NCI-H187 treated with DMSO at 0.1 percent for 48 hours (cell line): Measurements from ENCODE around the gene AZGP1.
"Not testable (repeated sequence)": the region's sequence is repeated elsewhere in the genome, so short reads cannot be mapped to it uniquely, and the experiment has no call there.

Experiments used
- DNase-seq: peaks from one replicate; lab custom pipeline; 2025; lab: John Stamatoyannopoulos, UW

Gene AZGP1

DNA sequence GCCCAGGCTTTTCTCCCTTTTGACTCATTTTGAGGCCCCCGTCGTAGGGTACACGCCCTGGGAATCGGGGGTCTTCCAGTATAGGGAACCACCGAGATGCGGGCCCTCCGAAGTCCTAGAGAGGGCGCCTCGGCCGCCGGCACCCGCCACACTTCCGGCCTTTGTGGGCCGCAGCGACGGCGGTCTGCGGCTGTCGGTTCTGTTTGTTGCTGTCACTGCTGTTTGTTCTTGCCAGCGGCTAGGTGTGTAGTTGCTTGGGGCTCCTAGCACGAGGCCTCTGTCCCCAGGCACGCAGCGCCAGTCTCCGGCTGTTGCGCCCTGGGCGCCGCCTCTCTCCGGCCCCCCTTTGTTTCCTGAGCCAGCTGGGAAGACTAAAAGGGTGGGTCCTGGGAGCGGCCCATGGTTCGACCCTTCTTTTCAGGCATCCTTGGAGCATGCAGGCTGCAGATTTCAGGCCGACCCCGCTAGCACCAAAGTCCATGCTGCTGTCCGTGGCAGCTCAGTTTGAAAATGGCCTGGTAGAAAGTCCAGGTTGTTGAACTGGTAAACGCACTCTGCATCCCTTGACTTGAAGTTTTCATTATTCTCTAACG is 21.8 kb upstream of the AZGP1 start:
- no peak for DNase-seq

DNA sequence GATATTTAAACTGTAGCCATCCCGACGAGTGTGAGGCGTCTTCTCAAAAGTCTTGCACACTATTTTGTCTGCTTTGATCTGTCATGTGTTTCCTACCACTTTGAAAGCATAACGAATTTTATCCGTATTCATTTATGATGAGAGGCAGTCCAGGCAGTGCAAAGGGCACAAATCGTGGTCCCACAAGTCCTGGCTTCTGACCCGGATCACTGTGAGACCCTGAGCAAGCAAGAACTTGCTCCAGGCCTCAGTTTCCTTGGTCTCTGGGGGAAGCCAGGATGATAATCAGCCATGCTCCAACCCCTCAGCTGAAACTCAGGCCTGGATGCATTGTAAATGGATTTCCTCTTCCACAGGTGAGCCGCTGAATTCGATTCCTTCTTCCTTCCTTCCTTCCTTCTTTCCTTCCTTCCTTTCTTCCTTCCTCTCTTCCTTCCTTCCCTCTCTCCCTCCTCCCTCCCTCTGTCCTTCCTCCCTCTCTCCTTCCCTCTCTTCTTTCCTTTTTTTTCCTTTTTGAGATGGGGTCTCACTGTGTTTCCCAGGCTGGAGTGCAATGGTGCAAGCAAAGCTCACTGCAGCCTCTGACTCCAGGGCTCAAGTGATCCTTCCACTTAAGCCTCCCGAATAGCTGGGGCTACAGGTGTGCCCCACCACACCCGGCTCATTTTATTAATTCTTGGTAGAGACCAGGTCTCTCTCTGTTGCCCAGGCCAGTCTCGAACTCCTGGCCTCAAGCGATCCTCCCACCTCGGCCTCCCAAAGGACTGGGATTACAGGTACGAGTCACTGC is 21.1 kb upstream of the AZGP1 start:
- DNase-seq: no peak

DNA sequence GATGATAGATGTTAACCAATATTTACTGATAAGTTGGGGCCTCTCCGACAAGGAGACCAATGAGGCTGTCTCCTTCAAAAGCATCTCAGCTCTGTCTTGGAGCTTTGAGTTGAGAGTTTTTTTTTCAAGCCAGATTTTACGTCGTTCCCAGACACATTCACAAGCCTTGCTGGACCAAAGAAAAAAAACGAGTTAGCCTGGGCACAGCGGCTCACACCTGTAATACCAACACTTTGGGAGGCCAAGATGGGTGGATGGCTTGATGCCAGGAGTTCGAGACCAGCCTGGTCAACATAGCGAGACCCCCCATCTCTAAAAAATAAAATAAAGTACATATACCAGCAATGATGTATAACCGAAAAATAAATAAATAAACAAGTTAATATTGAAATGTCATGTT is 19.0 kb upstream of the AZGP1 start:
- no peak for DNase-seq

DNA sequence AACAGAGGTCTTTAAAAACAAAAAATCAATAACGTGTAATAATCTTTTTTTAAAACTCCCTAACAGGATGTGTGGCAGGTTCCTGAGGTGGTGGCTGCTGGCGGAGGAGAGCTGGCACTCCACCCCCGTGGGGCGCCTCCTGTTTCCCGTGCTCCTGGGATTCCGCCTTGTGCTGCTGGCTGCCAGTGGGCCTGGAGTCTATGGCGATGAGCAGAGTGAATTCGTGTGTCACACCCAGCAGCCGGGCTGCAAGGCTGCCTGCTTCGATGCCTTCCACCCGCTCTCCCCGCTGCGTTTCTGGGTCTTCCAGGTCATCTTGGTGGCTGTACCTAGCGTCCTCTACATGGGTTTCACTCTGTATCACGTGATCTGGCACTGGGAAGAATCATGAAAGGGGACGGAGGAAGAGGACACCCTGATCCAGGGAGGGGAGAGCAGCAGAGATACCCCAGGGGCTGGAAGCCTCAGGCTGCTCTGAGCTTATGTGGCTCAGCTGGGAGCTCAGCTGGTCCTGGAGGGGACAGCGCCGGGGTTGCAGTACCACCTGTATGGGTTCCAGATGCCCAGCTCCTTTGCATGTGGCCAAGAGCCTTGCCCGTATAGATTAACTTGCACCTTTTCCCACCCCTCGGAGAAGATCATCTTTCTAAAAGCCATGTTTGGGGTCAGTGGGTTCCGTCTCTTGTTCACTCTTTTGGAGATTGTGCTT is 16.7 kb upstream of the AZGP1 start:
- DNase-seq: no peak

DNA sequence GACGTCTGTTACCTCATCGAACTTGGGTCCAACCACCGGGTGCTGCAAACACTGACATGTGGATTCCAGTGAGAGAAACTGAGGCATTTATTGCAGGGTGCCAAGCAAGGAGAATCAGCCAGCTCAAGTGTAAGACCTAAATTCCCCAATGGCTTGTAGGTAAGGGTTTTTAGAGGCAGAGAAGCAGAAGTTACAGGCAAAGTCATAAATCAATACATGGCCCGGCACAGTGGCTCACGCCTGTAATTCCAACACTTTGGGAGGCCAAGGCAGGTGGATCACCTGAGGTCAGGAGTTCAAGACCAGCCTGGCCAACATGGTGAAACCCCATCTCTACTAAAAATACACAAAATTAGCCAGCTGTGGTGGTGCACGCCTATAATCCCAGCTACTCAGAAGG is 15.7 kb upstream of the AZGP1 start:
- not testable (repeated sequence) for DNase-seq

DNA sequence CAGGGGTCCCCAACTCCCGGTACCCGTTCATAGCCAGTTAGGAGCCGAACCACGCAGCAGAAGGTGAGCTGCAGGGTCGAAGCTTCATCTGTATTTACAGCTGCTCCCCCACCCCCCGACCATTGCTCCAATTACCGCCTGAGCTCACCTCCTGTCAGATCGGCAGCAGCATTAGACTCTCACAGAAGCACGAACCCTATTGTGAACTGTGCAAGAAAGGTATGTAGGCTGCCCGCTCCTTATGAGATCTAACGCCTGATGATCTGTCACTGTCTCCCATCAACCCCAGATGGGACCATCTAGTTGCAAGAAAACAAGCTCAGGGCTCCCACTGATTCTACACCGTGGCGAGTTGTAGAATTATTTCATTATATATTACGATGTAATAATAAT is 14.6 kb upstream of the AZGP1 start:
- DNase-seq: no peak

DNA sequence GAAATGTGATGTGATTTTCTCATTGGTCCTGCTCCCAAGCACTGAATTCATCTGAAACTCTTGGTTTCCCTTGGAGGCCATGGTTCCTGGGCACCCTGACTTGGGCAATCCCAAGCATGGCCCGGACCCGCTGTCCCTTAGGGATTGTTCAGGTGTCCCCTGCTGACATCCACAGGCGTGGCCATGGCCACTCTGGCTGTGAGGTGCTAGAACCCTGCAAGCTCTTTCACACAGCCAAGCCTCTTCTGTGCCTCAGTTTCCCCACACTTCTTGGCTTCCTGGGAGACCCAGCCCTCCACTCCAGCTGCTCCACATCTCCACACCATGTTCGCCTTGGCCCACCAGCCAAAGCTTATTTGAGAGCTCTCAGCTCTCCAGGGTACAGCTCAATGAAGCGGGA is 12.0 kb upstream of the AZGP1 start:
- DNase-seq: no peak

DNA sequence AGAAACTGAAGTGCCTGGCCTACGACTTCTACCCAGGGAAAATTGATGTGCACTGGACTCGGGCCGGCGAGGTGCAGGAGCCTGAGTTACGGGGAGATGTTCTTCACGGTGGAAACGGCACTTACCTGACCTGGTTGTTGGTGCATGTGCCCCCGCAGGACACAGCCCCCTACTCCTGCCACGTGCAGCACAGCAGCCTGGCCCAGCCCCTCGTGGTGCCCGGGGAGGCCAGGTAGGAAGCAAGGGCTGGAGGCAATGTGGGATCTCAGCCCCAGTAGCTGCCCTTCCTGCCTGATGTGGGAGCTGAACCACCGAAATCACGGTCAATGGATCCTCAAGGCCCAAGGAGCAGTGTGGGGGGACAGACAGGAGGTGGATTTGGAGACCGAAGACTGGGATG is 11.5 kb upstream of the AZGP1 start:
- not testable (repeated sequence) for DNase-seq

DNA sequence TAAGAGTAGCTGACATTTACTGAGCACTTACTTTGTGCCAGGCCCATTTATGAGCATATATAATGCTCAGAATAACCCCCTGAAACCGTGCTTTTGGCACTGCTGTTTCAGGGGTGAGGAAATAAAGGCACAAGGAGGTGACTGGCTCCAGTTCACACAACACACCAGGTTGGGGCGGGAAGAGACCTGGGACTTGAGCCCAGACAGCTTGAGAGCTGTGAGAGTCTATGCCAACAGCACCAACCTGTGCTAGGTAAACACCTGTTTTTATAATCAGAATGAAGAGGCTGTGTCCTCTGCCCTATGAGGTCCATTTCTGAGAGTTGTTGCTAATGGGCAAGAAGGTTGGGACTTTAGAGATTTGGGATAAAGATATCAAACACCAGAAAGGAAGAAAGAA is 8.8 kb upstream of the AZGP1 start:
- DNase-seq: no peak

DNA sequence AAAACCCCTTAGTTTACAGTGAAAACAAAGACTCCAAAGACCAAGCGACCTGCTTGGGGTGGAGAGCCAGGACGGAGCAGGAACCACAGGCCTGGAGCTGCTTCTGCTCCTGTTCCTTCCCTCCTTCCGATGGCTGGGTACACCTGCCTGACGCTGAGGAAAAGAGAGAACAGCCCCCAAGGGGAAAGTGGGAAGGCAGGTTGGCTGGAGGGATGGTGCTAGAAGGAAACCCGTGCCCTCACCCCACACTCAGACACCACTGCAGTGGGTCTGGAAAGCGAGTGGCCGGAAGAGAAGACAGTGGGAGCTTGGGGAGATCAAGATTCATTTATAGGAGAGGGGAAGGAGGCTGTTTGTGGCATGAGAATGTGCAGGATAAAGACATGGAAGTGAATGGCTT is 5.2 kb upstream of the AZGP1 start:
- not testable (repeated sequence) for DNase-seq

DNA sequence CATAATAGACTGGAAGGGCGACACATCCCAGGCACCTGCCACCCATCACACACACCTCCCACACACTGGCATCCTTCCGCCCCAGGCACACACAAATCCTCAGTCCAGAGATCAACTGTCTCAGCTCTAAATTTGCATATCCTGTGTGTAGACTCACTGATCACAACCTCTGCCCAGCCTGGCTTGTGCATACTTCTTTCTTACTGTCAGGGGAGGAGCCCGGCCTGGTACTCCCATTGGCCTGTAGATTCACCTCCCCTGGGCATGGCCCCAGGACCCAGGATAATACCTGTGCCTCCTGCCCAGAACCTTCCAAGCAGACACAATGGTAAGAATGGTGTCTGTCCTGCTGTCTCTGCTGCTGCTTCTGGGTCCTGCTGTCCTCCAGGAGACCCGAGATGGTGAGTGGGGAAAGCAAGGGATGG is 4.6 kb upstream of the AZGP1 start:
- DNase-seq: not testable (repeated sequence)

DNA sequence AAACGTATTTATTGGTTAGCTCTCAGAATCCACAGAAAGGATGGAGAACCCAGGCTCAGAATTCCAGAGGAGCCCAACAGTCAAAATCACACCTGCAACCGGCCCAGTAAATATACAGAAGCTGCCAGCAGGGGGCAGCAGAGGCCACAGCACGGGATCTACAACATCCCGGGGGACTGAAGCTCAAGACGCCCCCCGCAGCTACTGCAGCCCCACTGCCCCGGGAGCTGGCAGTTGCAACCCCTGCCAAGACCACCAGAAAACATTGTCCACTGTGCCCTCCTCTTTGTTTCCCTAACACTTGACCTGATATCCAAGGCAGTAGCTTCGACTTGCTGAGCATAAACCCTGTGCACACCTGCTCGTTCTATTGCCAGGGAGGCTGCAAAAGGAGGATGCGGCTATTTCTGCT is 4.0 kb upstream of the AZGP1 start:
- DNase-seq: not testable (repeated sequence)

DNA sequence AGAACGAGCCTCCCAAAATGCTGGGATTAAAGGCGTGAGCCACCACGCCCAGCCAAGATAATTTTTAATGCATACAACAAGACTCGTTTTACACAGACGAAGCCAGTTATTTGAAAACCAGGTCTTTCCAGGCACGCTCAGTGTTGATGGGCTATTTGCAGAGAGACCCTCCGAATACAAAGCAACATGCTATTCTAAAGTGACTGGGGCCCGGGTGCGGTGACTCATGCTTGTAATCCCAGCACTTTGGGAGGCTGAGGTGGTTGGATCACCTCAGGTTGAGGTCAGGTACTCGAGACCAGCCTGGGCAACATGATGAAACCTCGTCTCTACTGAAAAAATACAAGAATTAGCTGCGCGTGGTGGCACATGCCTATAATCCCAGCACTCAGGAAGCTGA is 795 bp upstream of the AZGP1 start:
- no peak for DNase-seq

DNA sequence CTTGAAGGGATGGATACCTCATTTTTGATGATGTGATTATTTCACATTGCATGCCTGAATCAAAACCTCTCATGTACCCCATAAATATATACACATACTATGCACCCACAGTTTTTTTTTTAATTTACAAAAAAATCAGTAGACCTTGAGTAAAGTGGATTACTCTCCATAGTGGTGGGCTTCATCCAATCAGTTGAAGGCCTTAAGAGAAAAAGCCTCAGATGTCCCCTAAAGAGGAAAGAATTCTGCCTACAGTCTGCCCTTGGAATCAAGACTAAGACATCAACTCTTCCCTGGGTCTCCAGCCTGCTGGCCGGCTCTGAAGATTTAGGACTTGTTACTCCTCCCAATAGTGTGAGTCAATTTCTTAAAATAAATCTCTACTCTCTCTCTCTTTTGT is 1.1 kb downstream of the AZGP1 start:
- DNase-seq: no peak

DNA sequence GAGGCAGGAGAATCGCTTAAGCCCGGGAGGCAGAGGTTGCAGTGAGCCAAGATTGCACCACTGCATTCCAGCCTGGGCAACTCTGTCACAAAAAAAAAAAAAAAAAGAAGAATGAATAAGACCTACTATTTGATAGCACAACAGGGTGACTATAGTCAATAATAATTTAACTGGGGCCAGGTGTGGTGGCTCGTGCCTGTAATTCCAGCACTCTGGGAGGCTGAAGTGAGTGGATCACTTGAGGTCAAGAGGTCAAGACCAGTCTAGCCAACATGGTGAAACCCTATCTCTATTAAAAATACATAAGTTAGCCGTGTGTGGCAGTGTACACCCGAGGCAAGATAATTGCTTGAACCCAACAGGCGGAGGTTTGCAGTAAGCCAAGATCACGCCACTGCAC is 2.0 kb downstream of the AZGP1 start:
- DNase-seq: not testable (repeated sequence)

DNA sequence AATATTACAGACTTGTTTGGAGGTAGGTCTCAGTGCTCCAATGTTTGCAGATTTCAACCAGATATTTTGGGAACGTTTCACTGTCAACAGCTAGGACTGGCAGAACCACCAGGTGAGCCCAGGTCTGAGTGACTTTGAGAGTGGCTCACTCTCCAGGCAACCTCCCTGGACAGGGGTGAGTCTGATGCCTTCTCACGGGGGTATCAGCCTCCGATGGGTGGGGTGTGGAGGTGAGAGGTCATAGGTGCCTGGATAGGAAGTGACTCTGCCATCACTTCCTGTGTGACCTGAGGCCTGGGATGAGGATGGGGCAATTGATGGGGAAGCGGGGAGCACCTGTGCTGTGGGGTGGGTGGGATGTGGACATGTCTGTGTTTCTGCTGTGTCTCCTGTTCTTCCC is 4.6 kb downstream of the AZGP1 start:
- no peak for DNase-seq

DNA sequence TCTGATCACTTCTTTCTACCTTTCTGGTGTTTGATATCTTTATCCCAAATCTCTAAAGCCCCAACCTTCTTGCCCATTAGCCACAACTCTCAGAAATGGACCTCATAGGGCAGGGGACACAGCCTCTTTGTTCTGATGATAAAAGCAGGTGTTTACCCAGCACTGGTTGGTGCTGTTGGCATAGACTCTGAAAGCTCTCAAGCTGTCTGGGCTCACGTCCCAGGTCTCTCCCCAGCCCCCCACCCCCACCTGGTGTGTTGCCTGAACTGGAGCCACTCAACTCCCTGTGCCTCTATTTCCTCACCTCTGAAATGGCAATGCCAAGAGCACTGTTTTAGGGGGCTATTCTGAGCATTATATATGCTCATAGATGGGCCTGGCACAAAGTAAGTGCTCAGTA is 6.0 kb downstream of the AZGP1 start:
- DNase-seq: not testable (repeated sequence)

DNA sequence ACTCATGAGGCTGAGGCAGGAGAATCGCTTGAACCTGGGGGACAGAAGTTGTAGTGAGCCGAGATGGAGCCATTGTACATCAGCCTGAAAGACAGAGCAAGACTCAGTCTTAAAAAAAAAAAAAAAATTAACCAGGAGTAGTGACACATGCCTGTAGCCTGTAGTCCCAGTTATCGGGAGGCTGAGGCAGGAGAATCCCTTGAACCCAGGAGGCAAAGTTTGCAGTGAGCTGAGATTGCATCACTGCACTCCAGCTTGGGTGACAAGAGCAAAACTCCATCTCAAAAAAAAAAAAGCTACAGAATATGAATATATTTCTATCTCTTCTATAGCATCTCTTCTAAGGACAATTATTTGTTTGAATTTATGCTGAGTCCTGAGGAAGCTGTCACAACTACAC is 6.5 kb downstream of the AZGP1 start:
- no peak for DNase-seq

DNA sequence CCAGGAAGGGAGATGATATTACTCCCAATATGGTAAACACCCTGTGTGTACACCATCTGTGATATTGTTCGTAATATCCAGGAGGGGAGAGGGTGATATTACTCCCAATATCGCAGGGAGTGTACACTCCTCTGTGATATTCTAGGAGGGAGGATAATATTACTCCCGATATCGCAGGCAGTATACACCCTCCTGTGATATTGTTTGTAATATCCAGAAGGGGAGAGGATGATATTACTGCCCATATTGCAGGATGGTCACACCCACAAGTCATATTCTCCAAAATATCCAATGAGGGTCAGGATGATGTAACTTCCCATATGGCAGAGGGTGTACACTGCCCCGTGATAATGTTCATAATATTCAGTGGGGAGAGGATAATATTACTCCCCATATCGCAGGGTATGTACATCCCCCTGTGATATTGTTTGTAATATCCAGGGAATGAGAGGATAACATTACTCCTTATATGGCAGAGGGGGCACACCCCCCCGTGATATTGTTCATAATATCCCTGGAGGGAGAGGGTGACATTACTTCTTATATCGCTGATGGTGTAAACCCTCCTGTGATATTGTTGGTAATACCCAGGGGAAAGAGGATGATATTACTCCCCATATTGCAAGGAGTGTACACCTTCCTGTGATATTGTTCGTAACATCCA is 17.1 kb downstream of the AZGP1 start:
- DNase-seq: no peak

DNA sequence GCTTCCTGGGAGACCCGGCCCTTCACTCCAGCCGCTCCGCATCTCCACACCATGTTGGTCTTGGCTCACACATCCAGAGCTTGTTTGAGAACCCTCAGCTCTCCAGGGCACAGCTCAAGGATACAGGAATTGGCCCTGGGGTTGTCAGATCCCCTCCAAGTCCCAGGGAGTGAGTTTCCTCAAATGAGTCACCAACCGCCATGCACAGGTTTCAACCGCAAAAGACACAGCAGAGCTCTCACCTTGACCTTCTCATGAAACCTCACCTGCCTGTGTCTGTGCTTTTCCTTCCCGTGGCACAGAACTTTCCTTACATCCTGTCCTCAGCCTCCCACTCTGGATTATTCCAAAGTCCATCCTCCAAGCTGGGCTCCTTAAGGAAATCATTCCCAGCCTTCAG is 20.6 kb downstream of the AZGP1 start:
- no peak for DNase-seq

DNA sequence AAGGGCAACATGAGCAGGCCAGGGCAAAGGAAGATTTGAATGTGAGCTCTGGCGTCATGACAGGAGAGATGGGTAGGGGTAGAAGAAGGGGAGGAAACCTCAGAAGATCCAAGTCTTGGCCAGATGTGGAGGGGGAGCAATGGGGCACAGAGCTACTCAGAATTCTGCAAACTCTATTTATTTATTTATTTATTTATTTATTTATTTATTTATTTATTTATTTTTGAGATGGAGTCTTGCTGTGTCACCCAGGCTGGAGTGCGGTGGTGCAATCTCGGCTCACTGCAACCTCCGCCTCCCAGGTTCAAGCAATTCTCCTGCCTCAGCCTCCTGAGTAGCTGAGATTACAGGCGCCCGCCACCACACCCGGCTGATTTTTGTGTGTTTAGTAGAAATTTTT is 21.2 kb downstream of the AZGP1 start:
- DNase-seq: not testable (repeated sequence)

DNA sequence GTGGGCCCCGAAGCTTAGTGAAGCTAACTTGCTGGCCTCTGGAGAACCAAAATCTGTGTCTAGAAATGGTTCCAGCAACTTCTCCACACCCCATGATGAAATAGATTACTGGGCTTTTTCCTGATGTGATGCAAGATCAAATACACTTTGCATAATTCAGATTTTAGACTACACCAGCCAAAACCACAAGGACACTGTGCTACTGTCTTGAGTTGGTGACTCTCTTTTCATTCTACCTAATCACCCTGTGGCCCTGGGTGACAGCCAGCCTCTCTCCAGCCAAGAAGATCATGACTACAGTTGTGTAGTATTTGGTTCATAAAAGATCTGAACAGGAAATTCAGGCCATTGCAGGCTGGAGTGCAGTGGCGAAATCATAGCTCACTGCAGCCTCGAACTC is 22.2 kb downstream of the AZGP1 start:
- no peak for DNase-seq

DNA sequence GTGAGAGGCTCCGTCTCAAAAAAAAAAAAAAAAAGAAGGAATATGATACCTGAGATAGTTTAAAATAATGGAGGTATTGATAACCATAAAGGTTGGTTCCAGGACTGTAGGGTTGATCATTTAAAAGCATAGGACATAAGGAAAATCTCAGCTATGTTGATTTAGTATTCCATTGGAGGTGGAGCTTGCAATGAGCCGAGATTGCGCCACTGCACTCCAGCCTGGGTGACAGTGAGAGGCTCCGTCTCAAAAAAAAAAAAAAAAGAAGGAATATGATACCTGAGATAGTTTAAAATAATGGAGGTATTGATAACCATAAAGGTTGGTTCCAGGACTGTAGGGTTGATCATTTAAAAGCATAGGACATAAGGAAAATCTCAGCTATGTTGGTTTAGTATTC is 23.2 kb downstream of the AZGP1 start:
- not testable (repeated sequence) for DNase-seq
